Thoracic aorta (tissue), 2 donors: ENCODE data around the gene CHPT1. TPM values are rescaled to one million over a fixed set of nuclear protein-coding genes. Genes with fewer than 3 reads are reported as not detected.

ENCODE experiments used
- ATAC-seq: fragments of 150-250 bp; one replicate; pipeline ENCODE4 v1.8.0; 2017; ENCODE audit warnings: low read depth; ENCODE audit not compliant: insufficient number of reproducible peaks, low FRiP score
- DNase-seq: peaks from one replicate; pipeline ENCODE4 v3.0.0-alpha.2; 2020; ENCODE audit warnings: low spot score
- H3K27ac ChIP-seq, 2 donors: fragments of 200-600 bp; sonication (generic); 1 replicate in 1 of 2; 2 replicates in 1 of 2; pipeline ENCODE4 v1.5.1; 2016; ENCODE audit warnings: mild to moderate bottlenecking in 2 of 2, moderate library complexity in 2 of 2
- H3K27me3 ChIP-seq: fragments of 200-600 bp; sonication (generic); replicated peaks from 2 replicates; pipeline ENCODE4 v1.6.0; 2016; ENCODE audit warnings: mild to moderate bottlenecking; ENCODE audit not compliant: insufficient read depth
- H3K36me3 ChIP-seq: fragments of 200-600 bp; sonication (generic); one replicate; pipeline ENCODE4 v1.5.1; 2016
- H3K4me1 ChIP-seq, 2 donors: fragments of 200-600 bp; sonication (generic); 1 replicate in 1 of 2; 2 replicates in 1 of 2; pipeline versions ENCODE4 v1.5.1 to v1.6.0; 2016; ENCODE audit warnings: low read depth in 2 of 2, mild to moderate bottlenecking in 1 of 2; ENCODE audit not compliant: control insufficient read depth in 1 of 2
- H3K4me3 ChIP-seq: fragments of 200-600 bp; sonication (generic); 2 replicates; pipeline ENCODE4 v1.5.1; 2016; ENCODE audit warnings: mild to moderate bottlenecking
- H3K9me3 ChIP-seq: fragments of 200-600 bp; sonication (generic); 2 replicates; pipeline ENCODE4 v1.5.1; 2016
- CTCF ChIP-seq: fragments of 200-600 bp; sonication (generic); IDR thresholded peaks from one replicate; pipeline ENCODE4 v1.5.1; 2019; ENCODE audit warnings: antibody characterized with exemption
- total RNA-seq, 2 donors: library from RNA; depleted of rRNA; stranded (reverse); fragments of >200 nt; gene quantifications; one replicate each; pipeline versions ENCODE4 v1.1.0 to v1.2.3, GENCODE V29; 2016

Gene CHPT1
- total RNA-seq, 2 donors from 2014 or later = 47.6 to 64.2 TPM

GRCh38 chr12:101740980-101741379 lies 43.5 kb downstream of the CHPT1 start:
- Histone ChIP-seq H3K4me1 (no peaks in the 10 kb centered on the region), H3K9me3 (no peaks in the 10 kb centered on the region), H3K4me3 (no peak overlapping the region), H3K27me3 (no peaks in the 10 kb centered on the region), H3K27ac (no peak overlapping the region), H3K36me3 (peaks cover 12% of the 10 kb centered on the region)
- ATAC-seq (no peak), DNase-seq (no peak)
- no peak for TF ChIP-seq CTCF

DNA sequence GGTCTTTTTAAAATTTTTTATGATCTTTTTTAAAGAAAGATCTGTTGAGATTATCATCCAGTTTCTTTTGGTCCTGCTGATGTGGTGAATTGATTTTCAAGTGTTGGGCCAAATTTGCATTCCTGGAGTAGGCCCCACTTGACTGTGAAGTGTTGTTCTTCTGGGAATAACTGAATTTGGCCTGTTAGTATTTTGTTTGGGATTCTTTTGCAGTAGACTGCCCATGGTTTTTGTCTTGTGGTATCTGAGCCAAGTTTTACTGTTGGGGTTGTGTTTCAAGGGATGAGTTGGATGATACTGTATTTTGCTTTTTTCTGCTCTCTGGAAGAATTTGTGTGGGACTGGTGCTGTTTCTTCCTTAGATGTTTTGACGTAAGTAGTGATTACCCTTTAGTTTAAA lies 45.8 kb downstream of the CHPT1 start:
- Histone ChIP-seq H3K27me3 (no peaks in the 10 kb centered on the region), H3K4me3 (no peak overlapping the region), H3K9me3 (no peaks in the 10 kb centered on the region), H3K27ac (no peak overlapping the region), H3K4me1 (no peaks in the 10 kb centered on the region), H3K36me3 (peaks cover 12% of the 10 kb centered on the region)
- ATAC-seq (no peak), DNase-seq (no peak)
- TF ChIP-seq CTCF = no peak

DNA sequence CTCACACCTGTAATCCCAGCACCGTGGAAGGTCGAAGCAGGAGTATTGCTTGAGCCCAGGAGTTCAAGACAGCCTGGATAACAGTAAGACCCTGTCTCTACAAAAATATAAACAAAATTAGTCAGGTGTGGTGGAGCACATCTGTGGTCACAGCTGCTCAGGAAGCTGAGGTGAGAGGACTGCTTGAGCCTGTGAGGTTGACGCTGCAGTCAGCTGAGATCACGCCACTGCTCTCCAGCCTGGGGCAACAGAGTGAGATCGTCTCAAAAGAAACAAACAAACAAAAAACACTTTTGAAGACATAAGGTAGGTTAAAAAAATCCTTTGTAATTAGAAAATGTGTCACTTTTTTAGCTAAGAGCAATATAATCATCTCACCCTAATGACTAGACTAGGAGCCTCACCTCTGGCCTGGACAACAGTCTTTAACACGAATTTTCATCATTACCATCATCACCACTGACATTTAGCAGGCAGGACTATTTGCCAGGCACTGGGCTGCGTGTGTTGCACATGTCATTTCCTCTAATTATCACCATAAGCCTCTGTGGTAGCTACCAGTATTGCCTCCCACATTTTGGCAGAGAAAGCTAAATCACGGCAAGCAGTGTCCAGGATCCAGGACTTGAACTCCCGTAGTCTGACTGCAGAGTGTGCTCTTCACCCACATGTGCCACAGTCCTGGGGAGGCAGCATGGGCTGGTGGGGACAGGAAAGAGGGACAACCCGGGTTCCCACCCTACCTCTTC lies 46.5 kb downstream of the CHPT1 start:
- DNase-seq (no peak), ATAC-seq (no peak)
- H3K27me3 ChIP-seq = no peaks in the 10 kb centered on the region
- H3K36me3 ChIP-seq = peaks cover 16% of the 10 kb centered on the region
- no peaks in the 10 kb centered on the region for H3K4me1 ChIP-seq
- no peak for TF ChIP-seq CTCF
- no peak overlapping the region for H3K4me3 ChIP-seq
- no peaks in the 10 kb centered on the region for H3K9me3 ChIP-seq
- H3K27ac ChIP-seq = no peak overlapping the region

GRCh38 chr12:101745481-101745880 lies 48.0 kb downstream of the CHPT1 start:
- Histone ChIP-seq H3K36me3 (peaks cover 14% of the 10 kb centered on the region), H3K4me1 (no peaks in the 10 kb centered on the region), H3K9me3 (no peaks in the 10 kb centered on the region), H3K4me3 (no peak overlapping the region), H3K27me3 (no peaks in the 10 kb centered on the region), H3K27ac (no peak overlapping the region)
- no peak for DNase-seq
- TF ChIP-seq CTCF = no peak
- ATAC-seq = no peak

GRCh38 chr12:101746196-101746595 lies 48.8 kb downstream of the CHPT1 start:
- H3K9me3 ChIP-seq = no peaks in the 10 kb centered on the region
- no peak for DNase-seq
- no peak overlapping the region for H3K27ac ChIP-seq
- H3K4me1 ChIP-seq = no peaks in the 10 kb centered on the region
- no peak for TF ChIP-seq CTCF
- H3K27me3 ChIP-seq = no peaks in the 10 kb centered on the region
- no peak overlapping the region for H3K4me3 ChIP-seq
- no peak for ATAC-seq
- peaks cover 14% of the 10 kb centered on the region for H3K36me3 ChIP-seq
